Liver (tissue), 3 donors: Measurements from ENCODE around the gene ARHGAP9.
"Not testable (repeated sequence)": the region's sequence is repeated elsewhere in the genome, so short reads cannot be mapped to it uniquely, and the experiment has no call there.

Experiments used
- CTCF ChIP-seq: fragments of 150-350 bp; IDR thresholded peaks from 2 replicates; pipeline ENCODE4 v1.5.1; 2017; ENCODE audit warnings: improper control_type of control experiment, low read depth, low read length; ENCODE audit not compliant: missing input control
- JUND ChIP-seq, 2 donors: IDR thresholded peaks; 2 replicates each; pipeline ENCODE4 v1.6.1; 2016; ENCODE audit warnings: antibody characterized with exemption in 2 of 2
- REST ChIP-seq: IDR thresholded peaks from 2 replicates; pipeline ENCODE4 v1.6.1; 2016; ENCODE audit warnings: antibody characterized with exemption, mild to moderate bottlenecking
- RXRA ChIP-seq, 2 donors: IDR thresholded peaks; 2 replicates each; pipeline ENCODE4 v1.6.1; 2017 to 2018; ENCODE audit warnings: antibody characterized with exemption in 2 of 2, mild to moderate bottlenecking in 1 of 2
- YY1 ChIP-seq: IDR thresholded peaks from 2 replicates; pipeline ENCODE4 v1.6.1; 2016; ENCODE audit warnings: antibody characterized with exemption, mild to moderate bottlenecking
- donor health status: healthy.
- donor health status: healthy.

GRCh38 chr12:57495051-57495701, 15.5 kb upstream of the ARHGAP9 start:
- not testable (repeated sequence) for TF ChIP-seq YY1; REST; RXRA (IDR thresholded peaks at IDR 0.05); CTCF; JUND (IDR thresholded peaks at IDR 0.05)
